PFSK-1 (cell line): Measurements from ENCODE around the gene PEX7.

Experiments used
- FOXP2 ChIP-seq: optimal IDR thresholded peaks from 2 replicates; pipeline ENCODE3; 2011; ENCODE audit warnings: borderline replicate concordance, control low read depth, inconsistent platforms; ENCODE audit not compliant: insufficient read depth; ENCODE audit errors: extremely low read length, extremely low read depth
- POLR2AphosphoS5 ChIP-seq: IDR thresholded peaks from 2 replicates; pipeline ENCODE4 v1.6.1; 2012; ENCODE audit warnings: low read depth, mild to moderate bottlenecking, control low read depth, low read length, moderate library complexity
- REST ChIP-seq, 2 experiments: IDR thresholded peaks; 2 replicates each; pipeline versions ENCODE4 v1.6.1 to v1.8.0; 2011 to 2012; ENCODE audit warnings: low read depth in 2 of 2, low read length in 2 of 2, control low read depth in 1 of 2, inconsistent platforms in 1 of 2, mild to moderate bottlenecking in 1 of 2, moderate library complexity in 1 of 2; ENCODE audit not compliant: insufficient read depth in 1 of 2
- SIN3A ChIP-seq: IDR thresholded peaks from 2 replicates; pipeline ENCODE4 v1.6.1; 2012; ENCODE audit warnings: mild to moderate bottlenecking, low read length, moderate library complexity, borderline replicate concordance; ENCODE audit not compliant: insufficient read depth
- TAF1 ChIP-seq: IDR thresholded peaks from 2 replicates; pipeline ENCODE4 v1.6.1; 2012; ENCODE audit warnings: low read length, control low read depth, borderline replicate concordance; ENCODE audit not compliant: insufficient read depth

The PEX7 gene

GRCh38 chr6:136790411-136791295 lies 31.7 kb upstream of the PEX7 start:
- TF ChIP-seq FOXP2 (no peak), TAF1 (no peak), REST (IDR thresholded peaks at IDR 0.05; ENCODE audit: insufficient read depth in 1 of 2, low read depth in 2 of 2, low read length in 2 of 2) (no peak), POLR2AphosphoS5 (no peak), SIN3A (no peak)

DNA sequence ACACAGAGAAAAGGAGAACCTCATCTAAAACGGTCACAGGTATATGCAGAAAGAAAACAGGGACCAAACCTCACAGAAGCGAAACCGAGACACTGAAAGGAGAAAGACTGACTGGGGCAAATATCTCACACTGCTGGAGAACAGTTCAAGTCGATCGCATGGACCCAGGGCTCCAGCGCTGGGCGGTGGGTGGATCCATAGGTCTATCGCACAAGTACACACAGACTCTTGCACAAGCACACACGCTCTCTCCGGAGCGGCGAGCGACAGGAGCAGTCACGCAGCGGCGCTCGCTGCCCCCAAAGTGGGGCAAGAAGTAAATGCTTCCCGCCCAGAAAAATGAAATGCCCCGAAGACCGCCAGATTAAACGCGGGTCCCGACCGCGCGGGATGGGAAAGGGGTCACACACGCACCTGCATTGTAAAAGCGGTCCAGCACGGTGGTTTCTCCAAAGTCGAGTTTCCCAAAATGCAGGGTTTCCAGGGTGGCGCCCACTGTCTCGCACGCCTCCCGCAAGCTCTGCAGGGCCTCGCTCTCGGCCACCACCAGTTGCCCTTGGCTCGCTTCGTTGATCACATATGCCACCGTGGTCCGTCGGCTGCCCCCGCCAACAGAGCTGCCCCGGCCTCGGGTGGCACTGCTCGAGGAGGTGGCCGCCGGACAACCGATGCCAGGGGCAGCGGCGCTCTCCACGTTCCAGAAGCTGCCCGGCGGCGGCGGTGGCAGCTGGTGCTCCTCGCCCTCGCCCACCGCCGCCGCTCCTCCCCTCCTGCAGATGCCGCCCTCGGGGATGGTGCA lies 30.9 kb upstream of the PEX7 start:
- no peak for TF ChIP-seq FOXP2
- TF ChIP-seq POLR2AphosphoS5, result no peak
- no peak for TF ChIP-seq REST (IDR thresholded peaks at IDR 0.05; ENCODE audit: insufficient read depth in 1 of 2, low read depth in 2 of 2, low read length in 2 of 2)
- TF ChIP-seq SIN3A, result no peak
- TF ChIP-seq TAF1, result no peak

DNA sequence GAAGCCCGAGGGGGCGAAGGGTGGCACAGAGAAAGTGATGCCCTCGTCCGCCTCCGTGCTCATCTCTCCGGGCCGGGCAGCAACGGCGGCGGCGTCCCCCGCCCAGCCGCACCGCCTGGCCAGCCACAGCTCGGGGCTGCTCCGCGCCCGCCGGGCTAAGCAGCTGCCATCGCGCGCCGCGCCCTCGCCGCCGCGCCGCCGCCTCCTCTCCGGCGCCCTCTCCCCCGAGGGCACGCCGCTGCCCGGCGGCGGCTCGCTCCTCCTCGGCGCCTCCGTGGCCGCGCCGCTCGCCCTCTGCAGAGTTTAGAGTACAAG lies 30.3 kb upstream of the PEX7 start:
- TF ChIP-seq SIN3A (no peak), POLR2AphosphoS5 (no peak)

GRCh38 chr6:136792410-136793262 lies 29.8 kb upstream of the PEX7 start, which contains the start of gene MAP3K5:
Gene MAP3K5 (minus strand): TSS chr6:136792477. CDS start chr6:136792157, 320 bp downstream.
- TF ChIP-seq TAF1 (no peak), FOXP2 (peak; percentile 18)

DNA sequence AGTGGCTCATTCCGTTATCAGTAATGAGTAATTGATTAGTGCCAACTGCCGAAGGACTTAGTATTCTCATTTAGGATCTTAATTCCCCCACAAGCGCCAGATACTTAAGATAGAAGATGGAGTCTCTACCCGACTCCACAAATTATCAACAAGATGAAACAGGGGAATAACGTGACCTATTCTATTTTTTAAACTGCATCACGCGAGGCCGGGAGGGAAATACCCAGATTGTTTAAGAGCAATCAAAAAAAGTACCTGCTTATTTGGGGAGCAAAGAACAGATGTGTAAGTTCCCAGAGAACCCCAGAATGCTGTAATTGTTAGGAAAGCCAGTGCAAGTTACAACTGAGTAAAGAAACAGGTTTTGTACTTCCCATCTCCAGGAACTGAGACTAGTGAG lies 29.0 kb upstream of the PEX7 start:
- TF ChIP-seq TAF1 (no peak), FOXP2 (no peak)

DNA sequence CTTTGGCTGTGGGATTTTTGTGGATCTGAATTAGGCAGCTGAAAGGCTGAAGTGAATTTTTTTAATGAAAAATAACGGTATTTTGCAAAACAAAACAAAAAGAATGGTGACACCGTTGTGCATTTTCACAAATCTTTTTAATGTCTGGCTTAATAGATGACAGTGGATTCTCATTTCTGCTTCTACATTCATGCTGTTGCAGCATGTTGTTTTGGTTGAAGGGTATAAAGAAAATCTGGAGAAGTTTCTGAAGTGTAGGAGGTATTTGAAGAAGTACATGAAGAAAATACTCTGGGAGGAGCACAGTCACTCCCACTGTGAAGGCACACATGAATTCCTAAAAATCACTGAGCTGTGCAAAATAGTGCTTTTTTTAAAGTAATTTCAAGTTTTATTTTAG lies 27.0 kb upstream of the PEX7 start:
- TF ChIP-seq POLR2AphosphoS5 (no peak), REST (IDR thresholded peaks at IDR 0.05; ENCODE audit: insufficient read depth in 1 of 2, low read depth in 2 of 2, low read length in 2 of 2) (no peak), SIN3A (no peak), TAF1 (no peak), FOXP2 (no peak)
